Loucy (cell line): Measurements from ENCODE around the gene VPREB3.

ENCODE experiments used
- H2AFZ ChIP-seq: fragments of 200-600 bp; sonication (generic); 2 replicates; pipeline ENCODE4 v1.6.0; 2016; ENCODE audit warnings: antibody characterized with exemption, mild to moderate bottlenecking, low read length, moderate library complexity
- H3F3A ChIP-seq: fragments of 200-600 bp; 2 replicates; pipeline ENCODE4 v1.6.0; 2016; ENCODE audit warnings: antibody characterized with exemption, low read depth, mild to moderate bottlenecking
- H3K27me3 ChIP-seq: fragments of 200-600 bp; sonication (generic); 2 replicates; pipeline ENCODE4 v1.6.1; 2014; ENCODE audit warnings: low read length, mild to moderate bottlenecking; ENCODE audit not compliant: insufficient read depth, poor library complexity, severe bottlenecking
- H3K36me3 ChIP-seq: fragments of 200-600 bp; sonication (generic); 2 replicates; pipeline ENCODE4 v1.6.1; 2016; ENCODE audit warnings: low read length; ENCODE audit not compliant: insufficient read depth
- H3K4me1 ChIP-seq: fragments of 200-600 bp; sonication (generic); 2 replicates; pipeline ENCODE4 v1.5.1; 2014; ENCODE audit warnings: low read length, mild to moderate bottlenecking; ENCODE audit not compliant: insufficient read depth, poor library complexity, severe bottlenecking
- H3K4me2 ChIP-seq: fragments of 200-600 bp; sonication (generic); 2 replicates; pipeline ENCODE4 v1.6.0; 2014; ENCODE audit warnings: antibody characterized with exemption, low read length, low read depth, mild to moderate bottlenecking; ENCODE audit not compliant: poor library complexity, severe bottlenecking
- H3K4me3 ChIP-seq: fragments of 200-600 bp; sonication (generic); 2 replicates; pipeline ENCODE4 v1.5.1; 2014; ENCODE audit warnings: low read length, mild to moderate bottlenecking, mixed read lengths; ENCODE audit not compliant: poor library complexity, severe bottlenecking
- H3K79me2 ChIP-seq: fragments of 200-600 bp; sonication (generic); 2 replicates; pipeline ENCODE4 v1.6.1; 2014; ENCODE audit warnings: low read length; ENCODE audit not compliant: insufficient read depth
- H3K9ac ChIP-seq: fragments of 200-600 bp; sonication (generic); 2 replicates; pipeline ENCODE4 v1.6.0; 2014; ENCODE audit warnings: mild to moderate bottlenecking, low read depth, low read length, moderate library complexity; ENCODE audit not compliant: poor library complexity, severe bottlenecking
- H3K9me2 ChIP-seq: fragments of 200-600 bp; sonication (generic); replicated peaks from 2 replicates; pipeline ENCODE4 v1.6.1; 2016; ENCODE audit warnings: low read depth, low read length, mixed read lengths
- H3K9me3 ChIP-seq: fragments of 200-600 bp; sonication (generic); 2 replicates; pipeline ENCODE4 v1.6.1; 2014; ENCODE audit warnings: mild to moderate bottlenecking, antibody characterized with exemption, low read length, low read depth; ENCODE audit not compliant: insufficient read depth
- H4K20me1 ChIP-seq: fragments of 200-600 bp; sonication (generic); 2 replicates; pipeline ENCODE4 v1.6.0; 2014; ENCODE audit warnings: antibody characterized with exemption, low read length, mild to moderate bottlenecking; ENCODE audit not compliant: insufficient read depth, poor library complexity, severe bottlenecking
- EZH2phosphoT487 ChIP-seq: fragments of 200-600 bp; IDR thresholded peaks from 2 replicates; pipeline ENCODE4 v1.6.1; 2018; ENCODE audit warnings: antibody characterized with exemption, mild to moderate bottlenecking, moderate library complexity, borderline replicate concordance
- TF ChIP-seq, protein P1 (sequence below): fragments of 200-600 bp; sonication (generic); conservative IDR thresholded peaks from 2 replicates; pipeline ENCODE4 v1.5.1; 2014; ENCODE audit warnings: mild to moderate bottlenecking, antibody characterized with exemption, low read length

Gene VPREB3

DNA sequence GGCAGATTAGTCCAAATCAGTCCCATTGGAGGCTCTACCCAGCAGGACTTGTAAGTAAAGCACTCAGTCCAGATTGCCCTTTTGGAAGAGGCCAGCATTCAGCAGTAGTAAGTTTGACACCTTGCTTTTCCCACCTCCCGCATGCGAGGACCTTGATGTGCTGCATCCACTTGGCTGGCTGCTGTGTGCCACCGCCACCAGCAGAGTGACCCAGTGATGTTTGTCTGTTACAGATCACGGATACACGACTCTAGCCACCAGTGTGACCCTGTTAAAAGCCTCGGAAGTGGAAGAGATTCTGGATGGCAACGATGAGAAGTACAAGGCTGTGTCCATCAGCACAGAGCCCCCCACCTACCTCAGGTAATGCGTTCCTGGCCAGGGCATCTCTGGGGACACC is 39.1 kb upstream of the VPREB3 start:
- Histone ChIP-seq H3K4me2 (no peak overlapping the region), H3K9me3 (no peaks in the 10 kb centered on the region), H3K9me2 (no peaks in the 10 kb centered on the region), H3K4me1 (peaks cover 30% of the 10 kb centered on the region), H3F3A (no peaks in the 10 kb centered on the region), H3K4me3 (no peak overlapping the region), H3K36me3 (peaks cover 64% of the 10 kb centered on the region), H2AFZ (no peak overlapping the region), H3K27me3 (no peaks in the 10 kb centered on the region), H3K79me2 (peaks cover 52% of the 10 kb centered on the region), H4K20me1 (peaks cover 51% of the 10 kb centered on the region), H3K9ac (no peak overlapping the region)
- TF ChIP-seq EZH2phosphoT487 = no peak
- TF ChIP-seq, protein P1, sequence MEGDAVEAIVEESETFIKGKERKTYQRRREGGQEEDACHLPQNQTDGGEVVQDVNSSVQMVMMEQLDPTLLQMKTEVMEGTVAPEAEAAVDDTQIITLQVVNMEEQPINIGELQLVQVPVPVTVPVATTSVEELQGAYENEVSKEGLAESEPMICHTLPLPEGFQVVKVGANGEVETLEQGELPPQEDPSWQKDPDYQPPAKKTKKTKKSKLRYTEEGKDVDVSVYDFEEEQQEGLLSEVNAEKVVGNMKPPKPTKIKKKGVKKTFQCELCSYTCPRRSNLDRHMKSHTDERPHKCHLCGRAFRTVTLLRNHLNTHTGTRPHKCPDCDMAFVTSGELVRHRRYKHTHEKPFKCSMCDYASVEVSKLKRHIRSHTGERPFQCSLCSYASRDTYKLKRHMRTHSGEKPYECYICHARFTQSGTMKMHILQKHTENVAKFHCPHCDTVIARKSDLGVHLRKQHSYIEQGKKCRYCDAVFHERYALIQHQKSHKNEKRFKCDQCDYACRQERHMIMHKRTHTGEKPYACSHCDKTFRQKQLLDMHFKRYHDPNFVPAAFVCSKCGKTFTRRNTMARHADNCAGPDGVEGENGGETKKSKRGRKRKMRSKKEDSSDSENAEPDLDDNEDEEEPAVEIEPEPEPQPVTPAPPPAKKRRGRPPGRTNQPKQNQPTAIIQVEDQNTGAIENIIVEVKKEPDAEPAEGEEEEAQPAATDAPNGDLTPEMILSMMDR = no peak

GRCh38 chr22:23791738-23792645 is 37.8 kb upstream of the VPREB3 start:
- H3K9me3 ChIP-seq = no peaks in the 10 kb centered on the region
- H3K36me3 ChIP-seq = peaks cover 56% of the 10 kb centered on the region
- no peak for TF ChIP-seq EZH2phosphoT487
- TF ChIP-seq, protein P1 = no peak
- H4K20me1 ChIP-seq = peaks cover 61% of the 10 kb centered on the region
- peak overlapping the region; percentile 97 for H3K4me2 ChIP-seq
- no peak overlapping the region for H3K9ac ChIP-seq
- peaks cover 63% of the 10 kb centered on the region for H3K79me2 ChIP-seq
- no peak overlapping the region for H2AFZ ChIP-seq
- no peaks in the 10 kb centered on the region for H3K27me3 ChIP-seq
- no peaks in the 10 kb centered on the region for H3K9me2 ChIP-seq
- no peak overlapping the region for H3K4me3 ChIP-seq
- no peaks in the 10 kb centered on the region for H3F3A ChIP-seq
- peaks cover 40% of the 10 kb centered on the region for H3K4me1 ChIP-seq

GRCh38 chr22:23790819-23791737 is 36.9 kb upstream of the VPREB3 start:
- Histone ChIP-seq H3K4me1 (peaks cover 46% of the 10 kb centered on the region), H3F3A (no peaks in the 10 kb centered on the region), H3K4me3 (peak overlapping the region; percentile 21), H2AFZ (no peak overlapping the region), H3K9ac (peak overlapping the region; percentile 20), H3K4me2 (peak overlapping the region; percentile 97), H3K27me3 (no peaks in the 10 kb centered on the region), H3K9me2 (no peaks in the 10 kb centered on the region), H3K36me3 (peaks cover 49% of the 10 kb centered on the region), H4K20me1 (peaks cover 58% of the 10 kb centered on the region), H3K79me2 (peaks cover 63% of the 10 kb centered on the region), H3K9me3 (no peaks in the 10 kb centered on the region)
- TF ChIP-seq, protein P1 = no peak
- no peak for TF ChIP-seq EZH2phosphoT487
